Prostate gland (tissue), 2 donors: ENCODE data around the gene TRIL.

Experiments
- POLR2A ChIP-seq: fragments of 450-650 bp; IDR thresholded peaks from one replicate; pipeline ENCODE4 v1.6.1; 2016; ENCODE audit warnings: antibody characterized with exemption, mild to moderate bottlenecking
- TF ChIP-seq, protein P1 (sequence below), 4 experiments: fragments of 200-600 bp in 2 of 4; fragments of 450-650 bp in 2 of 4; sonication (generic) in 2 of 4; IDR thresholded peaks; 1 replicate in 3 of 4; 2 replicates in 1 of 4; pipeline ENCODE4 v1.5.1; 2016 to 2019; ENCODE audit warnings: antibody characterized with exemption in 4 of 4, mild to moderate bottlenecking in 2 of 4, moderate library complexity in 2 of 4

DNA sequence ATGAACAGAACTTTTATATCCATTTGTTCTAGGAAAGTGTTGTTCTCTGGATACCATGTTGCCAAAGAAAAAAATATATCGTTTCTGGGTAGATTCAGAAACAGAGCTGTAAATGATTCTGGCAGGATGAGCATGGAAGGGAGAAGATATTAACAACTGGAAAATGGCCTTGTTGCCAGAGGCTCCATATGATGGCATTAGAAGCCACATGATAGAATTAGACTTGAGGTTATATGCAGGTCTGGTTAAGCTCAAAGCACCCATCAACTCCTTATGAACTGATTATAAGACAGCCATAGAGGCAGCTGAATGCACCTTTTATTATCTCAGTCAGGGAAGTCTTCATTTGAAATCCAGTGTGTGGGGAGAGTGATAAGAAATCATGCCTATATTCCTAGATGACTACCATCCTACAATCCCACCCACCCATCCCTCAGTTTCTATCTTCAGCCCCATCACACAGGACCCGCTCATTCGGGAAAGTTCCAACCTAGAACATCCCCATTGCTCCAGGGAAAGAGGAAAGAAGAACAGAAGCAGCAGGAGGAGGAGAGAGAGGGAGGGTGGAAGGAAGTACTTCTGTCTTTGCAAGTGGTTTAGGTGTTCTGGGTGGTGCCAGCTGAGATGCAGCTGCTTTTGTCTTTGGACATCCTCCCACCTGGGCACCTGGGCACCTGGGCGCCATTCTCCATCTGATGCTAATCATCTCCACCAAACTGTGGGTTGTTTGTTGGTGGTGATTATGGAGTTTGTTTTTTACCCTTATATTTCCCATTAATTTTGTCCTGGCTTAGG lies 25.5 kb upstream of the TRIL start:
- TF ChIP-seq, protein P1, sequence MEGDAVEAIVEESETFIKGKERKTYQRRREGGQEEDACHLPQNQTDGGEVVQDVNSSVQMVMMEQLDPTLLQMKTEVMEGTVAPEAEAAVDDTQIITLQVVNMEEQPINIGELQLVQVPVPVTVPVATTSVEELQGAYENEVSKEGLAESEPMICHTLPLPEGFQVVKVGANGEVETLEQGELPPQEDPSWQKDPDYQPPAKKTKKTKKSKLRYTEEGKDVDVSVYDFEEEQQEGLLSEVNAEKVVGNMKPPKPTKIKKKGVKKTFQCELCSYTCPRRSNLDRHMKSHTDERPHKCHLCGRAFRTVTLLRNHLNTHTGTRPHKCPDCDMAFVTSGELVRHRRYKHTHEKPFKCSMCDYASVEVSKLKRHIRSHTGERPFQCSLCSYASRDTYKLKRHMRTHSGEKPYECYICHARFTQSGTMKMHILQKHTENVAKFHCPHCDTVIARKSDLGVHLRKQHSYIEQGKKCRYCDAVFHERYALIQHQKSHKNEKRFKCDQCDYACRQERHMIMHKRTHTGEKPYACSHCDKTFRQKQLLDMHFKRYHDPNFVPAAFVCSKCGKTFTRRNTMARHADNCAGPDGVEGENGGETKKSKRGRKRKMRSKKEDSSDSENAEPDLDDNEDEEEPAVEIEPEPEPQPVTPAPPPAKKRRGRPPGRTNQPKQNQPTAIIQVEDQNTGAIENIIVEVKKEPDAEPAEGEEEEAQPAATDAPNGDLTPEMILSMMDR (IDR thresholded peaks at IDR 0.05), result no peak
- TF ChIP-seq POLR2A, result no peak
